Measurements from ENCODE around the gene CBX8.

- no peak for TF ChIP-seq CTCF (IDR thresholded peaks at IDR 0.05)
- no peak for TF ChIP-seq POLR2A (IDR thresholded peaks at IDR 0.05)
These were observed 6.7 kb downstream of the CBX8 start for GRCh38 chr17:79789943-79790804.

Data from lower leg skin (tissue), 3 donors.